Measurements from ENCODE around the gene KIF1A. TPM values are rescaled to one million over a fixed set of nuclear protein-coding genes. Genes with fewer than 3 reads are reported as not detected.

The KIF1A gene
- total and polyA plus RNA-seq, 2 of the 13 experiments (the other 11 are each of a cell fraction or from before 2014, with no cell fraction given): 0.01 TPM; not detected in 1

GRCh38 chr2:240797914-240798313 is 22.1 kb downstream of the KIF1A start (continued):
- TF ChIP-seq BCL3 (CRISPR knock-in tag; IDR thresholded peaks at IDR 0.05): no peak
- no peak for TF ChIP-seq ZNF713 (CRISPR knock-in tag; IDR thresholded peaks at IDR 0.05)

DNA sequence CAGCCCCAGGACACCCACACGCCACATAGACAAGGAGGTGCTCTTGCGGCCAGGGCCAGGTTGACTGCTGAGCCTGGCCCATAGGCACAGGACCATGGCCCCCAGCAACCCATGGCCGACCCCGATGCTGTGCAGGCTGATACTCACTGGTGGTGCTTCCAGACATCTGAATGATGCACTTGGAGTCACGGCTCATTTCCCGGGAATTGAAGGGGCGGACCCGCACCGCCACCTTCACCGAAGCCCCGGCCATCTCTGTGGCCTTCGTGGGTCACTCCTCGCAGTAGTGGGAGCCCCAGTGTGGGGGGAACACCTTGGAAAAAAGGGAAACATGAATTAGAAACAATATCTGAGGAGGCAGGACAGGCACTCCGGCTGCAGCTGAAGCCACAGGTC is 22.5 kb downstream of the KIF1A start:
- POLR2A ChIA-PET: no interaction called here

More for the DNA sequence above, 22.5 kb downstream of the KIF1A start:
- BruUV-seq (replicated peaks): no TSS peak
- DNase-seq (ENCODE audit: low spot score) (no peak), ATAC-seq (no peak), FAIRE-seq (no peak)
- H3K9me3 ChIP-seq (ENCODE audit: low read length): no peaks in the 10 kb centered on the region
- intact Hi-C loops (cut with micrococcal nuclease; ENCODE audit: unreplicated experiment) (no loop called here), in situ Hi-C loops (cut with HindIII; ENCODE audit: extremely low pct_ligation_motif_present, low pct_unique_long_range_greater_than_20kb) (no loop called here)
- H3K36me3 ChIP-seq (replicated peaks in 1 of 2; ENCODE audit: control insufficient read depth in 1 of 2, insufficient read depth in 2 of 2, low read length in 2 of 2): no peaks in the 10 kb centered on the region
- no peaks in the 10 kb centered on the region for H3K79me2 ChIP-seq (ENCODE audit: insufficient read depth, low read length)
- CTCF ChIA-PET (ENCODE audit: low intra/inter-chr PET ratio, low total read pairs): no interaction called here
- TF ChIP-seq RBM39 (IDR thresholded peaks at IDR 0.05; ENCODE audit: low read depth, low read length, poor library complexity, severe bottlenecking): no peak
- TF ChIP-seq HOXA7 (CRISPR knock-in tag; IDR thresholded peaks at IDR 0.05): no peak
- TF ChIP-seq CBX5 (CRISPR knock-in tag; IDR thresholded peaks at IDR 0.05; ENCODE audit: borderline replicate concordance): no peak
- no peak for TF ChIP-seq HES4 (CRISPR knock-in tag; IDR thresholded peaks at IDR 0.05; ENCODE audit: borderline replicate concordance)
- no peak for TF ChIP-seq RBAK (CRISPR knock-in tag; IDR thresholded peaks at IDR 0.05)
- no peak for TF ChIP-seq MTA3 (CRISPR knock-in tag; IDR thresholded peaks at IDR 0.05)
- H2AFZ ChIP-seq (ENCODE audit: low read length): no peak overlapping the region
- H3K4me2 ChIP-seq (ENCODE audit: low read depth, low read length): no peak overlapping the region
- WGBS (ENCODE audit: low lambda C conversion rate): 39% methylated on average over 8 of the region's 14 CpGs
- H3K27ac ChIP-seq (ENCODE audit: extremely low read length, insufficient read depth, low read length): no peak overlapping the region
- no peak overlapping the region for H3K4me3 ChIP-seq (replicated peaks in 1 of 3; ENCODE audit: insufficient read depth in 1 of 3, low read depth in 2 of 3, low read length in 3 of 3)
- H3K9ac ChIP-seq (ENCODE audit: insufficient read depth, low read depth, low read length): no peak overlapping the region
- peaks cover 29 to 93% of the 10 kb centered on the region in 2 experiments for H3K27me3 ChIP-seq (ENCODE audit: control insufficient read depth in 1 of 2, insufficient read depth in 2 of 2, low read length in 2 of 2)
- peaks cover 19% of the 10 kb centered on the region for H3K4me1 ChIP-seq (ENCODE audit: insufficient read depth, low read length)
- H4K20me1 ChIP-seq (ENCODE audit: insufficient read depth, low read length): no peaks in the 10 kb centered on the region; the same call in 1 of the 2 replicates
